ENCODE results near the gene S100A7A.
"Not testable (repeated sequence)": the region's sequence is repeated elsewhere in the genome, so short reads cannot be mapped to it uniquely, and the experiment has no call there.

The S100A7A gene

GRCh38 chr1:153417136-153417888 lies 992 bp downstream of the S100A7A start:
- TF ChIP-seq, protein P1, sequence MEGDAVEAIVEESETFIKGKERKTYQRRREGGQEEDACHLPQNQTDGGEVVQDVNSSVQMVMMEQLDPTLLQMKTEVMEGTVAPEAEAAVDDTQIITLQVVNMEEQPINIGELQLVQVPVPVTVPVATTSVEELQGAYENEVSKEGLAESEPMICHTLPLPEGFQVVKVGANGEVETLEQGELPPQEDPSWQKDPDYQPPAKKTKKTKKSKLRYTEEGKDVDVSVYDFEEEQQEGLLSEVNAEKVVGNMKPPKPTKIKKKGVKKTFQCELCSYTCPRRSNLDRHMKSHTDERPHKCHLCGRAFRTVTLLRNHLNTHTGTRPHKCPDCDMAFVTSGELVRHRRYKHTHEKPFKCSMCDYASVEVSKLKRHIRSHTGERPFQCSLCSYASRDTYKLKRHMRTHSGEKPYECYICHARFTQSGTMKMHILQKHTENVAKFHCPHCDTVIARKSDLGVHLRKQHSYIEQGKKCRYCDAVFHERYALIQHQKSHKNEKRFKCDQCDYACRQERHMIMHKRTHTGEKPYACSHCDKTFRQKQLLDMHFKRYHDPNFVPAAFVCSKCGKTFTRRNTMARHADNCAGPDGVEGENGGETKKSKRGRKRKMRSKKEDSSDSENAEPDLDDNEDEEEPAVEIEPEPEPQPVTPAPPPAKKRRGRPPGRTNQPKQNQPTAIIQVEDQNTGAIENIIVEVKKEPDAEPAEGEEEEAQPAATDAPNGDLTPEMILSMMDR (IDR thresholded peaks at IDR 0.05; ENCODE audit: insufficient read depth, missing control alignments): no peak
- DNase-seq (ENCODE audit: insufficient read length, low spot score): no peak
- FAIRE-seq: no peak

DNA sequence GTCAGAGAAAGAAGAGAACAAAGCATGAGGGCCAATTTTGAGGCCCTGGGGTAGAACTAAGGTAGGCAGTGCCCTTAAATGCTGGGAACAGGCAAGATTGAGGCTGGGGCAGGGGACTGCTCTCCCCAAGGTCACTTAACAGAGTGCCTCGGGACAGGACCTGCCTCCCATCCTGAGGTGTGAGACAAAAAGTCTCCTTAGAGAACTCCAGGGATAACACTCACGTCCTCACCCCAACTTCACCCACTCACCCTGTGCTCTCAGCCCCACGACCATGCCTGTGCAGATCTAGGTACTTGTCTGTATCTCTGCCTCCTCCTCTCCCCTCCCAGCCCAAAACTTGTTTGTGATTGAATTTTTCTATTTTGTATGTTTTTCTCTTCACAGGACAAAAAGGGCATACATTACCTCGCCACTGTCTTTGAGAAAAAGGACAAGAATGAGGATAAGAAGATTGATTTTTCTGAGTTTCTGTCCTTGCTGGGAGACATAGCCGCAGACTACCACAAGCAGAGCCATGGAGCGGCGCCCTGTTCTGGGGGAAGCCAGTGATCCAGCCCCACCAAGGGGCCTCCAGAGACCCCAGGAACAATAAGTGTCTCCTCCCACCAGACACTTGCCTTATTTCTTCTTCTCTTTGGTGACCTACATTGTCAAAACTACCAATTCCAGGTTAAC lies 2.6 kb downstream of the S100A7A start:
- DNase-seq (ENCODE audit: insufficient read length, low spot score); FAIRE-seq: not testable (repeated sequence)

DNA sequence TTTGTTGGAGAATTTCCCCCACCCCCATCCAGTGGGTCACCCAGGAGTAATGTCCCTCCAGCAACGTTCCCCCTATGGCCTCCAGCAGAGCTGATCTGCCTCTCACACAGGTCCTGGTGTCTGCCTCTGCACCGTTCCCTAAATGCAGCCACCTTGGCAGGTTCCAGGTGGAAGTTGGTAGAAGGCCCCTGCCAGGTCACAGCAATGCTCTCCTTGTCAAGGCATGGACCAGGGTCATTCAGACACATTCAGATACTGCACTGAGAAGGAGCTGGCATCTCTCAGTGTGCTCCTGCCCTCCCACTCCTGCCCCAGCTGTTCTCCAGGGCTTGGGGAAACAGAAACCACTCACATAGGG lies 3.1 kb downstream of the S100A7A start:
- not testable (repeated sequence) for FAIRE-seq; DNase-seq (ENCODE audit: insufficient read length, low spot score)

- DNase-seq (ENCODE audit: insufficient read length, low spot score) (no peak), FAIRE-seq (no peak)
- TF ChIP-seq, protein P1 (IDR thresholded peaks at IDR 0.05; ENCODE audit: insufficient read depth, missing control alignments): no peak
Measured at GRCh38 chr1:153420306-153420705, 4.0 kb downstream of the S100A7A start.

- TF ChIP-seq, protein P1 (IDR thresholded peaks at IDR 0.05; ENCODE audit: insufficient read depth, missing control alignments): no peak
- FAIRE-seq (no peak), DNase-seq (ENCODE audit: insufficient read length, low spot score) (no peak)
Measured at GRCh38 chr1:153422450-153423068, 6.2 kb downstream of the S100A7A start.

DNA sequence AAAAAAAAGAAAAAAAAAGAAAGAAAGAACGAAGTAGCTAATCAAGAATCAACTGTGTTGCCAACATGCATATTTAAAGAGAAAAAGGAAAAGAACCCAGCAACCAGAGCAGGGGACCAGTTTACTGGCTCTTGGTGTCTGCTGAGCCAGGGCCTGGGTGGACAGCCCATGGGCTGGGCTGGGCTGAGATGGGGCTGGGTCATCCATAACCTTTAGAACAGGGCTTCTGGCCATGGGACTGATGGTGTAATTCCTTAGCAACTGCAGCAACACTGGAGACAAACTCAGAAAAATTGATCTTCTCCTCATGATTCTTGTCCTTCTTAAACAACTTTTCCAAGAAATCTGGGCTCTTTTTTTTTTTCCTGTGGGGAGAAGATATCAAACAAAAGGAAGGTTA lies 10.5 kb downstream of the S100A7A start:
- no peak for FAIRE-seq
- DNase-seq (ENCODE audit: insufficient read length, low spot score): no peak
- TF ChIP-seq, protein P1 (IDR thresholded peaks at IDR 0.05; ENCODE audit: insufficient read depth, missing control alignments): no peak

GRCh38 chr1:153428073-153428638 lies 11.8 kb downstream of the S100A7A start:
- no peak for DNase-seq (ENCODE audit: insufficient read length, low spot score)
- FAIRE-seq: no peak
- TF ChIP-seq, protein P1 (IDR thresholded peaks at IDR 0.05; ENCODE audit: insufficient read depth, missing control alignments): no peak

DNA sequence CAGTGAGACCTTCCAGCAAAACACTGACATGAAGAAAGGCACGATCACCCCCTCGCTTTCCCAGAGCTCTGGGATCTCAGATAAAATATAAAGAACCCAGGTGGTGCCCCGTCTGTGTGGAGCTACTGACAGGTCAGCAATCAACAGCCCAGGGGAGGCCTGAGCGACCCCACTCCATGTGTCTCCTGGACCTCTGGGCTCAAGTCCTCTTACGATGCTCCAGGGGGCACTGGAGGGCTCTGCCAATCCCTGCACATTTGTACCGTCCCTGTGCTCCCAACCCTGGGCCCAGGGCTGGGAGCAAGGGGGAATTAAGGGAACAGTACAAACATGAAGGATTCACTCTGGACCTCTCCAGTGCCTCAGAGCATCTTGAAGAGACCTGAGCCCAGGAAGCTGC lies 12.5 kb downstream of the S100A7A start:
- TF ChIP-seq, protein P1 (IDR thresholded peaks at IDR 0.05; ENCODE audit: insufficient read depth, missing control alignments): no peak
- no peak for DNase-seq (ENCODE audit: insufficient read length, low spot score)
- no peak for FAIRE-seq

All from D721Med (cell line).